GM18909 (cell line): ENCODE results near the gene SFMBT2.

ENCODE experiments used
- ATAC-seq: cut with Tn5 transposase; IDR thresholded peaks from one replicate; pipeline ENCODE4 v1.9.1; 2021; ENCODE audit warnings: mild to moderate bottlenecking; ENCODE audit not compliant: unreplicated experiment, poor library complexity

Gene SFMBT2

DNA sequence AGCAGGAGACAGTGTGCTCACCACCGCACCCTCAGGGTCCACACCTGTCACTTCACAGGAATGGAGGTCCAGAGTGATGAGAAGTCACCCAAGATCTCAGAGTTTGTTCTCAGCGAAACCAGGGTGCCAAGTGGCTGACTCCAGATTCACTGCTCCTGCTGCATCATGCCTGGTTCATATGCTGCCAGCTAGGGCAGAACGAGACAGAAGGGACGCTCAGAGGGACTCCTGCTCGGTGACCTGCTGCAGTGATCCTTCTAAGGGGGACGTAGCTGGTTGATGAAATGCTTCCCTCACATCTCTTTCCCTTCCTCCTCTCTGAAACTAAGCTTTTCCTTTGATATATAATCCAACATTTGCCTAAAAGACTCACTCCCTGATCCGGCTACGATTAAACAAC lies 248.5 kb downstream of the SFMBT2 start:
- no peak for ATAC-seq

- ATAC-seq, result no peak
Observed at GRCh38 chr10:7161484-7162250, 249.2 kb downstream of the SFMBT2 start.

DNA sequence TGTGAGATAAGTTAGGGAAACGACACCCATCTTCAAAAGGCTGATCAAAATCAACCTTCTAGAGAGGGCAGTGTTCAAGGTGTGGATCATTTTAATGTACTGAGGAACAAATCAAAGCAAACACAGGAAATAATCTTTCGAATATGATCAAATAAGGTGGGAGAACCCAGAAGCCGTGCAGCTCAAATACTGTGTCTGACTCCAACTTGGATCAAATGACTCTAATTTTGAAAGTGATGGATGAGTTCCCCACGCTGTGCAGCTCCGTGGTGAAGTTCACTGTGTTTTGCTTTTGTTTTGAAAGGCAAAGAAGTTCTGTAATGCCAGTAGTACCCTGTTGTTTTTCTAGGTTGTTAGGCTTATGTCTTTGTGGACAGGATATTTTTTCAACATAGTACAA lies 250.9 kb downstream of the SFMBT2 start:
- ATAC-seq, result no peak

DNA sequence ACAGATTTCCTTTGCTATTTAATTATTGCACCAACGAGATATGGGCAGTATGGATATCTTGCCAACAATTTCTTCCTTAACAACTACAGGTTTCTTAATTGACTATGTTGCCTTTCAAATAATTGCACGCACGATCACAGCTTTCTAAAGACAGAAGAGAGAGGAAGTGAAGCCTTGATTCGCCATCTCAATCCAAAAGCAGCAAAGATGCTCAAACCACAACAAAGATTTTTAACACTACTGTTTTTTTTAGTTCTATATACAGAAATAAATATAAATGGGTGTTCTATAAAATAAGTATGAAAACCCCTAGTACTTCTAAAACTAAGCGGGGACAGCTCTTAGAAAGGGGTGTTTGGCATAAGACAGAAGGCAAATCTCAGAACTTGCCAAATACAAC lies 251.3 kb downstream of the SFMBT2 start:
- no peak for ATAC-seq

DNA sequence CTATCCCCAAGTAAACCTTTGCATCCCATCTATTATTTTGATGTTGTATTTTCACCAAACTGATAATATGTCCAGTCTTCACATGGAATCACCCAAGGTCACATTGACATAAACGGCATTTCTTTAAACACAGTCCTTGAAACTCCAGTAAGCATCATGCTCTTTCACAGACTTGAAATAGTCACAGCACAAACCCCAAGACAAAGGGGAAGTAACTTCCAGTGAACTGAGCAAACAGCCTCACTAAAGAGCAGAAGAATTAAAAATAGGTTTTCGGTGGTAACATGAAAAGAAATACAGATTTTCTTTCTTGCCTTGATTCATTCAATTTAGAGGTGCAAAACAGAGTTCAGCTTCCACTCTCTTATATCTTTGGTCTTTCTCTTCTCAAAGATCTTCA lies 253.7 kb downstream of the SFMBT2 start:
- no peak for ATAC-seq

GRCh38 chr10:7153750-7154149 lies 257.1 kb downstream of the SFMBT2 start:
- ATAC-seq, result no peak

GRCh38 chr10:7152982-7153381 lies 257.9 kb downstream of the SFMBT2 start:
- no peak for ATAC-seq

DNA sequence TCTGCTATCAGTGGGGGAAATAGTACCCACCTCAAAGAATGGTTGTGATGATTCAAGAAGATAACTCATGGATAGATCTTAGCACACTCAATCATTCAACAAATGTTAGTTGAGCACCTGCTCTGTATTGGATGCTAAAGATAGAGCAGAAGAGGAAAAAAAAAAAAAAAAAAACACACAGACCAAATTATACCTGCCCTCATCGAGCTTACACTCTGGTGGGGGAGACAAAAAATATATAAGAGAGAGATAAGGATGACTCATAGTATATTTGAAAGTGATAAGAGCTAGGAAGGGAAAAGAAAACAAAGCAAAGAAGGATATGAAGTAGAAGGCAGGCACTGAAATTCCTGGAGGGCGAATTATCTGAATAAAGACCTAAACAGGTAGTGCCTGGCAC lies 258.5 kb downstream of the SFMBT2 start:
- ATAC-seq, result no peak

GRCh38 chr10:7151538-7151937 lies 259.3 kb downstream of the SFMBT2 start:
- ATAC-seq, result no peak

- ATAC-seq, result no peak
Observed at GRCh38 chr10:7150349-7150748, 260.5 kb downstream of the SFMBT2 start.

DNA sequence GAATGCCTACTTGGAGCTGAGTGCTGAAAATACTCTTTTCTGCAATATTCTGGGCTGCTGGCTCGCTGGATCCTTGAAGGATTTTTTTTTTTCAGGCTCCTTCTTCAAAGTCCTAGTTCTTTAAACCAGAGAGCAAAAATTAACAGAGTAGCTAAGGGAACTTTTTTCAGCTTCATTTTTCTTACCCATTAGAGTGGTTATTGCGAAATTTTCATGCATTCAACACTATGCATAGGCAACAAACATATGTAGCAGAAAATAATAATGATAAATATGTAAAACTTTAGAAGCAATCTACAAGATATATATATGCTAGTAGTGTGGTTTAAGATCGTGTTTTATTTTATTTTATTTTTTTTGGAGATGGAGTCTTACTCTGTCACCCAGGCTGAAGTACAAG lies 264.6 kb downstream of the SFMBT2 start:
- ATAC-seq, result no peak

DNA sequence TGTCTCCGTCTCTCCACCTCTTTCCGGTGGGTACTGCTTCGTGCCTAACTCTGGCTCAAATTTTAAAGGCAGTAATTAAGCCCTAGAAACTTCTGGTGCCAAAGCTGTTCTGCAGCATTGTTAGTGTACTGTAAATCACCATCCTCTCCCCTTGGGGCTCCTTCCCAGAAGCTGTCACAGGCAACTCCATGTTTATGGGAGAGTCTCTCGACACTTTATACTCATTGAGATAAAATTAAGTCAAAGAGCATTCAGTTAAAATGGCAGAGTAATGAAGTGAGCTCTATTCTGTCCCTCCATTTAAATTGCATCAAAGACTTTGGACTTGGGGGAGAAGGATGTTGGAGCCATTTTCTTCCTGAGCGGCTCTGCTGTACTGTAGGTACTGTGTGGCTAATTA lies 274.8 kb downstream of the SFMBT2 start:
- no peak for ATAC-seq

DNA sequence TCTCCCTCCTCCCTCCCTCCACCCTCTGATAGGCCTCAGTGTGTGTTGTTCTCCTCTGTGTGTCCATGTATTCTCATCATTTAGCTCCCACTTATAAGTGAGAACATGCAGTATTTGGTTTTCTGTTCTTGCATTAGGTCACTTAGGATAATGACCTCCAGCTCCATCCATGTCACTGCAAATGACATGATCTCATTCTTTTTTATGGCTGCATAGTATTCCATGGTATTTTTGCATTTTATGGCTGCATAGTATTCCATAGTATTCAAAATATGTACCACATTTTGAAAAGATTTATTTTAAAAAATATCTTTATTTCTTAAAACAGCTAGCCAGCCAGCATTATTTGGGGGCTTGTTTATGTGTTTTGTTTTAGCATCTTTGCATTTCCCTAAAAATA lies 275.6 kb downstream of the SFMBT2 start:
- no peak for ATAC-seq

- ATAC-seq, result no peak
Observed at GRCh38 chr10:7134448-7134847, 276.4 kb downstream of the SFMBT2 start.

- ATAC-seq, result no peak
Observed at GRCh38 chr10:7133958-7134357, 276.9 kb downstream of the SFMBT2 start.

- no peak for ATAC-seq
Observed at GRCh38 chr10:7133278-7133677, 277.6 kb downstream of the SFMBT2 start.

- ATAC-seq, result no peak
Observed at GRCh38 chr10:7130191-7130911, 280.5 kb downstream of the SFMBT2 start.

DNA sequence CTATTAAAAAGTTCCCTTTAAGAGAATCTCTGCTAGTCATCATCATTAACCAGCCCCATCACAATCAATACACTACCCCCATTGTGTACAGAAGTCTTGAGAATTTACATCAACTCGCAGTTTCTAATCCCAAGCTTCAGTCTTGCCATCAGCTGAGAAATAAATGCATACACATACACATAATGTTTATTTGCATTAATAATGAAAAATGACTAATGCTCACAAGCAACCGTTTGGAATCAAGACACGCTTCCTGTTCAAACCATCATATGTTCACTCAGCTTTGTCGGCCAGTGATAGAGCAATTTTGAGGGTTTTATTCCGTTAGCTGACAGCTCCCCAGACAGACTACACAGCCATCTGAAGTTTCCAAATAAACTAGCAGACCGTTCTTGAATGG lies 287.1 kb downstream of the SFMBT2 start:
- ATAC-seq, result no peak

- ATAC-seq, result no peak
Observed at GRCh38 chr10:7122561-7122960, 288.3 kb downstream of the SFMBT2 start.

- peak; percentile 79 for ATAC-seq
Observed at GRCh38 chr10:7121154-7121797, 289.6 kb downstream of the SFMBT2 start.

DNA sequence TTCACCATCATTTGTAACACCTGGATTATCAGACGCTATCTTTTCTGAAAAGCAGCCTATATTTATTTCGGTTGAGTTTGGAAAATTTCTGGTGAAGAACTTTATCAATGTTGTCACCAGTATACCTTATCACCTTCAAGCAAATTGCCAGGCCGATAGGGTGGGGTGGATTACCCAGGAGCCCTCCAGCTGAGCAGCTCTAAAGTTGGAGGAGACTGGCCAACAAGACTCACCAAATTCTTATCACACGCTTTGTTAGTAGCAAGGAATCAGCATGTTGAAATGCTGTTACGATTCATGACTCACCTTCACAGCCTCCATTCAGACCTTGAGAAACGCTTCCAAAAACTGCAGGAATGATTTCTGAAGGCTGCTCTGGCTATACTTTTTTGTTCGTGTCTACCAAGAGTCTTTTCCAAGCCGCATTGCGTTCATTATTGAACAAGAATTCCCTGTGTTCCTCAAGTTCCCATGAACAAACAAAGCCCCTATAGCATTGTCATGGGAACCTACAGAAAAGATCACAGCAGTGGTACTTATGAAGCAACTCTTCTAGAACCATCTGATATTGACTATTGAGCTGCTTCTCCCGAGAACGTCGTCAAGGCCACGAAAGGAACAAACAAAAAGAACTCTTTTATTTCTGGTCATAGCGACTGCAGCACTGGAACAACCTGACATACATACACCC lies 291.4 kb downstream of the SFMBT2 start:
- ATAC-seq, result no peak
